Endothelial cell of umbilical vein (primary cell): ENCODE data around the gene DLG5. TPM values are rescaled to one million over a fixed set of nuclear protein-coding genes. Genes with fewer than 3 reads are reported as not detected.

Experiments
- BruUV-seq: library from RNA; stranded (reverse); fragments of 400-500 nt; replicated peaks from 2 replicates; lab custom pipeline; 2021; lab: Mats Ljungman, UMichigan
- CTCF ChIA-PET: fragments of 300-600, 350-600 bp; sonication (Branson Sonifier 250); formaldehyde crosslinking; loops from one replicate; lab custom pipeline; 2021; ENCODE audit warnings: antibody characterized with exemption, inconsistent platforms; lab: Charles Lee
- POLR2A ChIA-PET: fragments of 300-600, 350-600 bp; sonication (Branson Sonifier 250); formaldehyde crosslinking; loops from one replicate; lab custom pipeline; 2021; ENCODE audit warnings: antibody characterized with exemption, inconsistent platforms; lab: Charles Lee
- DNase-seq: peaks from one replicate; pipeline ENCODE4 v3.0.0-alpha.2; 2011; ENCODE audit warnings: low read depth, low spot score
- FAIRE-seq: peaks from 2 replicates; lab custom pipeline; 2011; peaks lifted over from hg19 to GRCh38; lab: Jason Lieb, UNC
- H2AFZ ChIP-seq: 2 replicates; pipeline ENCODE4 v1.6.0; 2012; ENCODE audit warnings: low read depth, low read length, control low read depth, inconsistent platforms
- H3K27ac ChIP-seq: 2 replicates; pipeline ENCODE4 v1.5.1; 2011; ENCODE audit warnings: low read depth, mild to moderate bottlenecking, control low read depth, low read length, moderate library complexity; ENCODE audit not compliant: insufficient read depth
- H3K27me3 ChIP-seq, 2 experiments: 2 replicates each; pipeline versions ENCODE4 v1.6.0 to v1.6.1; 2011; ENCODE audit warnings: low read length in 2 of 2, mixed read lengths in 1 of 2; ENCODE audit not compliant: control insufficient read depth in 2 of 2, insufficient read depth in 2 of 2
- H3K36me3 ChIP-seq, 2 experiments: 2 replicates in 1 of 2; 3 replicates in 1 of 2; pipeline ENCODE4 v1.5.1; 2011; ENCODE audit warnings: low read length in 2 of 2, mild to moderate bottlenecking in 1 of 2, moderate library complexity in 1 of 2; ENCODE audit not compliant: control insufficient read depth in 2 of 2, insufficient read depth in 2 of 2; ENCODE audit errors: extremely low read depth in 1 of 2
- H3K4me1 ChIP-seq: 3 replicates; pipeline ENCODE4 v1.5.1; 2011; ENCODE audit warnings: mild to moderate bottlenecking, low read length; ENCODE audit not compliant: control insufficient read depth, insufficient read depth; ENCODE audit errors: extremely low read depth
- H3K4me2 ChIP-seq: 2 replicates; pipeline ENCODE4 v1.6.1; 2011; ENCODE audit warnings: low read length, control low read depth, mixed read lengths; ENCODE audit not compliant: insufficient read depth
- H3K4me3 ChIP-seq, 3 experiments: fragments of 200-600 bp in 1 of 3; sonication (generic), shearing (Covaris generic) in 1 of 3; replicated peaks in 1 of 3; 2 replicates each; pipeline ENCODE4 v1.5.1; 2011 to 2016; ENCODE audit warnings: control low read depth in 3 of 3, low read length in 3 of 3, mild to moderate bottlenecking in 2 of 3, inconsistent platforms in 1 of 3, low read depth in 1 of 3, moderate library complexity in 1 of 3; ENCODE audit not compliant: insufficient read depth in 1 of 3
- H3K79me2 ChIP-seq: 2 replicates; pipeline ENCODE4 v1.6.0; 2012; ENCODE audit warnings: low read length, inconsistent platforms; ENCODE audit not compliant: control insufficient read depth, insufficient read depth
- H3K9ac ChIP-seq: replicated peaks from 2 replicates; pipeline ENCODE3; 2011; ENCODE audit warnings: low read length, control low read depth; ENCODE audit not compliant: insufficient read depth; ENCODE audit errors: extremely low read depth
- H3K9me1 ChIP-seq: replicated peaks from 3 replicates; pipeline ENCODE4 v1.6.0; 2011; ENCODE audit warnings: mild to moderate bottlenecking, low read length; ENCODE audit not compliant: control insufficient read depth, insufficient read depth; ENCODE audit errors: extremely low read depth
- H3K9me3 ChIP-seq: replicated peaks from 2 replicates; pipeline ENCODE4 v1.5.1; 2012; ENCODE audit warnings: low read length, inconsistent platforms; ENCODE audit not compliant: control insufficient read depth, insufficient read depth
- H4K20me1 ChIP-seq: replicated peaks from 2 replicates; pipeline ENCODE3; 2011; ENCODE audit warnings: mild to moderate bottlenecking, low read length; ENCODE audit not compliant: control insufficient read depth, insufficient read depth; ENCODE audit errors: extremely low read depth
- EZH2 ChIP-seq: IDR thresholded peaks from 2 replicates; pipeline ENCODE4 v1.6.1; 2012; ENCODE audit warnings: borderline replicate concordance, low read depth, mild to moderate bottlenecking, moderate library complexity, low read length, inconsistent platforms; ENCODE audit not compliant: severe bottlenecking
- FOS ChIP-seq: IDR thresholded peaks from 2 replicates; pipeline ENCODE4 v1.6.1; 2011; ENCODE audit warnings: mild to moderate bottlenecking, low read length, moderate library complexity, borderline replicate concordance; ENCODE audit not compliant: insufficient read depth
- GATA2 ChIP-seq: IDR thresholded peaks from 2 replicates; pipeline ENCODE4 v1.7.0; 2011; ENCODE audit warnings: low read depth, mild to moderate bottlenecking, moderate library complexity, mixed read lengths, low read length; ENCODE audit not compliant: insufficient read length, insufficient read depth
- MYC ChIP-seq: IDR thresholded peaks from one replicate; pipeline ENCODE4 v1.6.1; 2011; ENCODE audit warnings: mild to moderate bottlenecking, low read depth, low read length
- POLR2A ChIP-seq: IDR thresholded peaks from 2 replicates; pipeline ENCODE4 v1.6.1; 2012; ENCODE audit warnings: low read depth, mild to moderate bottlenecking, control low read depth, low read length
- POLR2AphosphoS5 ChIP-seq: IDR thresholded peaks from 2 replicates; pipeline ENCODE4 v1.6.1; 2012; ENCODE audit warnings: low read depth, mild to moderate bottlenecking, control low read depth, low read length, moderate library complexity; ENCODE audit not compliant: insufficient read depth
- dilution Hi-C: fragments of 300-500 bp; cut with MboI; formaldehyde crosslinking; loops from one replicate; pipeline ENCODE4 v1.15.0; 2019; ENCODE audit warnings: low sequenced_read_pairs; ENCODE audit not compliant: extremely low pct_ligation_motif_present
- intact Hi-C: fragments of 100-400 bp; cut with micrococcal nuclease; formaldehyde crosslinking; loops from one replicate; pipeline ENCODE4 v1.10.0; 2022
- polyA plus RNA-seq, 4 experiments: library from polyadenylated mRNA; depleted of rRNA in 3 of 4; stranded (reverse) in 3 of 4; unstranded in 1 of 4; fragments of >200 nt; gene quantifications; 2 replicates each; pipeline versions ENCODE4 v1.2.1 to v1.2.3, GENCODE V29; 2011 to 2012; ENCODE audit warnings: missing spikeins in 1 of 4
- total RNA-seq: library from RNA; stranded (reverse); gene quantifications from 2 replicates; pipeline ENCODE4 v1.2.3, GENCODE V29; 2021
- TF ChIP-seq, protein P1 (sequence below), 2 donors: IDR thresholded peaks; 1 replicate in 1 of 2; 2 replicates in 1 of 2; pipeline ENCODE4 v1.5.1; 2011; ENCODE audit warnings: low read length in 2 of 2, mild to moderate bottlenecking in 2 of 2, moderate library complexity in 2 of 2, control low read depth in 1 of 2, inconsistent platforms in 1 of 2, low read depth in 1 of 2; ENCODE audit not compliant: insufficient read depth in 1 of 2; ENCODE audit errors: extremely low read depth in 1 of 2
- TF ChIP-seq, protein P2 (sequence below): IDR thresholded peaks from 2 replicates; pipeline ENCODE4 v1.6.1; 2011; ENCODE audit not compliant: insufficient read depth, insufficient read length

The DLG5 gene
- total and polyA plus RNA-seq, 2 donors (not counting 3 experiments of a cell fraction or from before 2014, with no cell fraction given): 12.3 to 24.9 TPM

- ChIA-PET CTCF (no interaction called here), POLR2A (no interaction called here)
- no peak overlapping the region for H3K4me3 ChIP-seq
- no TSS peak for BruUV-seq
- no peak overlapping the region for H2AFZ ChIP-seq
- no peaks in the 10 kb centered on the region for H3K79me2 ChIP-seq
- no peak overlapping the region for H3K9ac ChIP-seq
- intact Hi-C loops: no loop called here
- H3K4me2 ChIP-seq: no peak overlapping the region
- no peaks in the 10 kb centered on the region for H3K9me3 ChIP-seq
- peaks cover 3 to 28% of the 10 kb centered on the region in 2 experiments for H3K36me3 ChIP-seq
- FAIRE-seq (no peak), DNase-seq (no peak)
- no peak overlapping the region for H3K27ac ChIP-seq
- no peaks in the 10 kb centered on the region for H3K9me1 ChIP-seq
- H4K20me1 ChIP-seq: no peaks in the 10 kb centered on the region
- H3K27me3 ChIP-seq: no peaks in the 10 kb centered on the region
- H3K4me1 ChIP-seq: no peaks in the 10 kb centered on the region
- TF ChIP-seq, protein P1, sequence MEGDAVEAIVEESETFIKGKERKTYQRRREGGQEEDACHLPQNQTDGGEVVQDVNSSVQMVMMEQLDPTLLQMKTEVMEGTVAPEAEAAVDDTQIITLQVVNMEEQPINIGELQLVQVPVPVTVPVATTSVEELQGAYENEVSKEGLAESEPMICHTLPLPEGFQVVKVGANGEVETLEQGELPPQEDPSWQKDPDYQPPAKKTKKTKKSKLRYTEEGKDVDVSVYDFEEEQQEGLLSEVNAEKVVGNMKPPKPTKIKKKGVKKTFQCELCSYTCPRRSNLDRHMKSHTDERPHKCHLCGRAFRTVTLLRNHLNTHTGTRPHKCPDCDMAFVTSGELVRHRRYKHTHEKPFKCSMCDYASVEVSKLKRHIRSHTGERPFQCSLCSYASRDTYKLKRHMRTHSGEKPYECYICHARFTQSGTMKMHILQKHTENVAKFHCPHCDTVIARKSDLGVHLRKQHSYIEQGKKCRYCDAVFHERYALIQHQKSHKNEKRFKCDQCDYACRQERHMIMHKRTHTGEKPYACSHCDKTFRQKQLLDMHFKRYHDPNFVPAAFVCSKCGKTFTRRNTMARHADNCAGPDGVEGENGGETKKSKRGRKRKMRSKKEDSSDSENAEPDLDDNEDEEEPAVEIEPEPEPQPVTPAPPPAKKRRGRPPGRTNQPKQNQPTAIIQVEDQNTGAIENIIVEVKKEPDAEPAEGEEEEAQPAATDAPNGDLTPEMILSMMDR (IDR thresholded peaks at IDR 0.05; ENCODE audit: extremely low read depth in 1 of 2, insufficient read depth in 1 of 2, low read depth in 1 of 2, low read length in 2 of 2): no peak
- no peak for TF ChIP-seq FOS
- TF ChIP-seq EZH2: no peak
- no peak for TF ChIP-seq MYC
- no peak for TF ChIP-seq POLR2A
- no peak for TF ChIP-seq POLR2AphosphoS5
- no peak for TF ChIP-seq GATA2
- TF ChIP-seq, protein P2, sequence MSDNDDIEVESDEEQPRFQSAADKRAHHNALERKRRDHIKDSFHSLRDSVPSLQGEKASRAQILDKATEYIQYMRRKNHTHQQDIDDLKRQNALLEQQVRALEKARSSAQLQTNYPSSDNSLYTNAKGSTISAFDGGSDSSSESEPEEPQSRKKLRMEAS: no peak
- dilution Hi-C loops: no loop called here
These were observed 130.1 kb downstream of the DLG5 start for GRCh38 chr10:77796311-77796915.
